Stimulated activated CD4-positive, alpha-beta T cell treated with anti-CD3 and anti-CD28 coated beads, Interleukin-15, amount 100 ng/mL, for 1 hour (primary cell): ENCODE measurements around the gene ARHGAP44.

Experiments used
- DNase-seq, 2 donors: peaks; one replicate each; pipeline ENCODE4 v3.0.0-alpha.2; 2020; ENCODE audit warnings: low read depth in 1 of 2, low spot score in 1 of 2

The ARHGAP44 gene

DNA sequence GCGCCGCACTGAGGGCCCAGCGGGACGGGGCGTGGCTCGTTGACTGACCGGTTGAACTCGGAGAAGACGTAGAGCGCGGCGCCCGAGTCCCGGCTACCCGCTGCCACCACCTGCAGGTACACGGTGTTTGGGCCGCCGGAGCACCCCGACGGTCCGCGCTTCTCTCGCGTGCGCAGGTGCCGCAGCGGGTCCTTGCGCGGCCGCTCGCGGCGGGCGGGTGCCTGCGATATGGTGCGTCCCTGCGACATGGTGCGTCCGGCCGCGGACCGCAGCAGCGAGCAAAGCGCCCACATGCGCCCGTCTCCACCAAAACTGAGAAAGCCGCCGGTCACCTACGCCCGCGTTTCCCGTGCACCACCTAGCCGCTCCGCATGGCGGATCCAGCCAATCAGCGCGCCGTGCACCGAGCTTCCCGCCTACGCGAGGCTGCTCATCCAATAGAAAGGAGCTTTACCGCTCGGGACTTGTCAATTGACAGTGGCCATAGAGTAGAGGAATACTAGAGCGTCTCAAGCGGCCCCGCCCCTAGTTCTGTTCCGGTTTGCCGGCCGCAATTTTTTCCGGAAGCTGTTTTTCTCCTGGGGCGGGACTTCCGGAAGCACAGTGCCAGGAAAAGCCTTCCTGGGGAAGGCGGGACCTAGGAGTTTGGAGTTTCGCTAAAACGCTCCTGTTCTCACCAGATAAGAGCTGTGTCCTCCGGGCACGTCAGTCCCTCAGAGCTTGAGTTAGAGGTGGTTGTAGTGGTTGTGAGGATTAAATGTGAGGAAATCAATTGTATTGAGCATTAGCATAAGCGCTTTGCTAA lies 228.6 kb downstream of the ARHGAP44 start, which contains the start of gene ELAC2:
Gene ELAC2, minus strand, starts transcription at position 373 of the 805 bp plus-strand sequence. Its CDS starts 80 bp downstream, at position 293.
- peak; percentile 86 to 87 for DNase-seq

- no peak for DNase-seq
Measured at GRCh38 chr17:13024016-13024415, 234.7 kb downstream of the ARHGAP44 start.

DNA sequence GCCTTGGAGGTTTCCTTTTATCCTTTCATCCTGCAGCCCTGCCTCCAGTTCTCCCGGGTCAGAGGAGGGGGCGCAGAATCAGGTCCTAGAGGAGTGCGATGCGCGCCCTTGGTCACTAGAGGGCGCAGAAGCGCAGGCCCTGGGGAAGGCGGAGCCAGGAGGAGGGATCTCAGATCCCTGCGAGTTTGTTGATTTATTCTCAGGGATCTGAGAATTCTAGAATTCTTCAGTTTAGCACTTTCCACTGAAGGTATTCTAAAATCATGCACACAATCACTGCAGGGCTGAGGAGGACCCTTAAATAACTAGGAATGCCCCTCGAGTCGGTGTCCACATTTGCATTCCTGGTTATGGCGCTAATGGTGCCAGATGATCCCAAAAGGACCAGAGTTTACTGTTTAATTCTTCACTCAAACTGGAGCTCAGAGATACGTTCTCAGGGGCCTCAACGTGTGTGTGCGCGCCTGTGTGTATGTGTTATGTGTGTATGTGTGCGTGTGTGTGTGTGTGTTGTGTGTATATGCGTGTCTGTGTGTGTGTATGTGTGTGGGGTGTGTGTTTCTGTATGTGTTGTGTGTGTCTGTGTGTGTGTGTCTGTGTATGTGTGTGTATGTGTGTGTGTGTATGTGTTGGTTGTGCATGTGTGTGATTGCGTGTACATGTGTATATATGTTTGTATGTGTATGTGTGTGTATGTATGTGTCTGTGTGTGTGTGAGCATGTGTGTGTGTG lies 235.4 kb downstream of the ARHGAP44 start:
- peak; percentile 44 to 48 for DNase-seq

GRCh38 chr17:13025258-13025627 lies 235.9 kb downstream of the ARHGAP44 start:
- no peak for DNase-seq

DNA sequence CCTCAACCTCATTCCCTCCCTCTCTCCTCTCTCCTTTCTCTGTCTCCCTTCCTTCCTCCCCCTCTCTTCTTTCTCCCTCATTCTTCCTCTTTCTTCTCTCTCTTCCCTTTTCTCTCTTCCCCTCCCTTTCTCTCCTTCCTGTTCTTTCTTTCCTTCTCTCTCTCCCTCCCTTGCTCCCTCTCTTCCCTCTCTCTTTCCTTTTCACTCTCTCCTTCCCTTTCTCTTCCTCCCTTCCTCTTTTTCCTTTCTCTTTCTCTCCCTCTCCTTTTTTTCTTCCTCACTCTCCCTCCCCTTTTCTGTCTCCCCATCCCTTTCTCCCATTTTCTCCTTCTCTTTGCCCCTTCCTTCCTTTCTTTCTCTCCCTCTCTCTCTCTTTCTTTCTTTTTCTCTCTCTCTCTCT lies 236.4 kb downstream of the ARHGAP44 start:
- no peak for DNase-seq

GRCh38 chr17:13027246-13027645 lies 237.9 kb downstream of the ARHGAP44 start:
- no peak for DNase-seq

- no peak for DNase-seq
Measured at GRCh38 chr17:13029340-13029739, 240.0 kb downstream of the ARHGAP44 start.

GRCh38 chr17:13030056-13030455 lies 240.8 kb downstream of the ARHGAP44 start:
- DNase-seq: no peak

GRCh38 chr17:13030459-13031300 lies 241.4 kb downstream of the ARHGAP44 start:
- DNase-seq: no peak

DNA sequence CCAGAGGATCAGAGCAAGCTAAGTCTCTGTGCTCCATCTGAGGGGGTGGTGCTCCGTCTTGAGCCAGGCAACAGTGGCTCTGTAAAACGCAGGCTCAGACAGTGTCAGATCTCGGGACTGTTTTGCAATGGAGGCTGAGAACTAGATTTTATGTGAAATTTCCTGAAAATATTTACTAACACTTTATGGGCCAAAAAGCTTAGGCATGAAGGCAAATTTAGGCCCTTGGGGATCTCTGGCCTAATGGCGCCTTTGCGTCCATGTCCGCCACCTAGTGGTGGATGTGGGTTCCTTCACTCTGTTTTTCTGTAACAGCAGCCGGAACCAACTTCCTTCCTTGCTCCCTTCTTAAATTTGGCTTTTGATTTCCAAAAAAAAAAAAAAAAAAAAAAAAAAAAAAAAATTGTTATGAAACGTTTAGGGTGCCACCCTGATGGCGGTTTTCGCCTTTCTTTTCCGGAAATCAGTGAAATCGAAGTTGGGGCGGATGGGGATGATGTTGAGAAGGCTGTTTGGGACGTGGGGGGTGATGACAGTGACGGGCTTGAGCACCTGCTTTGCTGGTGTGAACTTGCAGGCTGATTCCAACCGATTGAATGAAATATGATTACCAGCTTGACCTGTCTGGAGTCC lies 242.5 kb downstream of the ARHGAP44 start:
- DNase-seq: no peak

GRCh38 chr17:13035420-13035819 lies 246.1 kb downstream of the ARHGAP44 start:
- DNase-seq: no peak

- DNase-seq: no peak
Measured at GRCh38 chr17:13036751-13037150, 247.5 kb downstream of the ARHGAP44 start.

GRCh38 chr17:13038931-13039665 lies 249.8 kb downstream of the ARHGAP44 start:
- DNase-seq: no peak
